ENCODE results near the gene FNBP1.
A peak's percentile ranks its signal among the peaks of the same experiment; 100 is the strongest.
"Not testable (repeated sequence)": the region's sequence is repeated elsewhere in the genome, so short reads cannot be mapped to it uniquely, and the experiment has no call there.

Gene FNBP1

GRCh38 chr9:129995409-129996160, 47.4 kb downstream of the FNBP1 start:
- no peak for FAIRE-seq
- no peak for DNase-seq (ENCODE audit: low spot score)

- FAIRE-seq (no peak), DNase-seq (ENCODE audit: low spot score) (no peak)
Measured at GRCh38 chr9:129994882-129995281, 48.1 kb downstream of the FNBP1 start.

GRCh38 chr9:129991139-129991538, 51.9 kb downstream of the FNBP1 start:
- not testable (repeated sequence) for DNase-seq (ENCODE audit: low spot score); FAIRE-seq

GRCh38 chr9:129990269-129991010, 52.5 kb downstream of the FNBP1 start:
- FAIRE-seq (no peak), DNase-seq (ENCODE audit: low spot score) (peak; percentile 16)

- FAIRE-seq = no peak
- DNase-seq (ENCODE audit: low spot score) = no peak
Measured at GRCh38 chr9:129989740-129990139, 53.2 kb downstream of the FNBP1 start.

GRCh38 chr9:129989362-129989708, 53.7 kb downstream of the FNBP1 start:
- no peak for FAIRE-seq

DNA sequence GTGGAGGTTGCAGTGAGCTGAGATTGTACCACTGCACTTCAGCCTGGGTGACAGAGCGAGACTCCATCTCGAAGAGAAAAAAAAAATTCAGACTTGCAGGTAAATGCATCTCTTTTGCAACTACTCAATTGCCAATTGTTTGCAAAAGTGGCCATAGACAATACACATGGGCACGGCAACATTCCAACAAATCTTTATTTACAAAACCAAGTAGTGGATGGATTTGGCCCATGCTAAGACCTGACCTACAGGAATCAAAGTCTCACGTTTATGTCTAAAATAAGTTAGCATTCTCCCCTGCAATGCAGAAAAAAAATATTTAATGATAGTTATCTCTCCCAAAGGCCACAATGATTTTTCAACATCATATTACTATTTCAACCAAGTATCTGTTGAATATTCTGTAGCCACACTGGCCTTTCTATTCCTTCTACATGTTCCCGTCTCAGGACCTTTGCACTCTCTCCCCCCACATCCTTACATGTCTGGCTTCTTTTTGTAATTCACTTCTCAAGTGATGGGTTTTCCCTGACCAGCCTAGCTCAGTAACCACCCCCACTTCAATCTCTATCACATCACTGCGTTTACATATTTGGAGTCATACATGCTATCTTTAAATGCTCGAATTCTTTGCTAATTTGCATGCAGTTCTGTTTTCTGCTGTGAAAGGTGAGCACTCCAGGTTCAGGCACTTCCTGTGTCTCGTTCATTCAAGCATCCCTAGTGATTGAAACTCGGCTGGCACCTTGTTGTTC, 54.2 kb downstream of the FNBP1 start:
- no peak for DNase-seq (ENCODE audit: low spot score)
- FAIRE-seq = no peak

More at GRCh38 chr9:129989362-129989708, 53.7 kb downstream of the FNBP1 start:
- DNase-seq (ENCODE audit: low spot score) = no peak

DNA sequence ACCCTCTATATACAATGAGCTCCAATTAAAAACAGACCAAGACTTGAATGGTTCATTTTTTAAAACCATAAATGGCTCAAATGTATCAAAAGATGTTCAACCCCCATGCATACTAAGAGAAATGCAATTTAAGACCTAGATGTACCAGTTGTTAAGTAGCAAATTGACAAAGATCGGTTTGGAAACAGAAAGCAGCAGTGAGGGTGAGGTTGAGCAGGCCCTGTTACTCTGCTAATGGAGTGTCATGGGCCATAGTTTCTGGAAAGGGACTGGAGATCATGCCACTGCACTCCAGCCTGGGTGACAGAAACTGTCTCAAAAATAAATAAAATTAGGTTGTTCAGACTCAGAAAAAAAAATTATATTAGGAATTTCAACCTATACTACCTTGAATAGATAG, 55.0 kb downstream of the FNBP1 start:
- FAIRE-seq (no peak), DNase-seq (ENCODE audit: low spot score) (no peak)

GRCh38 chr9:129987047-129987446, 55.9 kb downstream of the FNBP1 start:
- no peak for FAIRE-seq
- no peak for DNase-seq (ENCODE audit: low spot score)

GRCh38 chr9:129984589-129984988, 58.4 kb downstream of the FNBP1 start:
- not testable (repeated sequence) for DNase-seq (ENCODE audit: low spot score); FAIRE-seq

DNA sequence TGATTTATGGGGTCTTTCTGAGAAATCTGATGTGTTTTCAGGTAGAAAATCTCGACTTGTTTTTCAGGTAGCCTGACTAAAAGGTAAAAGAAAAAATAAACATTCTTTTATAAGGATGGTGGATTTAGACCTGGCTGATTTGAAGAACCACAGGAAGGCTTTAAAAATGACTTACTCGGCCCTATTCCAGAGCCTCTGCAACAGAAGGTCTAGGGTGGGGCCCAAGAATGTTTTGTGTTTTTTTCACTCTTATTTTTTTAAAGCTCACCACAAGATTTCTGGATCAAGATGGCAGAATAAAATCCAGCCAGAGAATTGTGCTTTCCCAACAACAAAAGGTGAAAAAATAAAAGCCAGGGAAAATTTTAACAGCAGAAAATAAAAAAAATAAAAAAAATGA, 59.1 kb downstream of the FNBP1 start:
- FAIRE-seq (no peak), DNase-seq (ENCODE audit: low spot score) (peak; percentile 30)

- DNase-seq (ENCODE audit: low spot score) = no peak
- no peak for FAIRE-seq
Measured at GRCh38 chr9:129981180-129981907, 61.6 kb downstream of the FNBP1 start.

GRCh38 chr9:129980224-129980623, 62.8 kb downstream of the FNBP1 start:
- DNase-seq (ENCODE audit: low spot score); FAIRE-seq: not testable (repeated sequence)

GRCh38 chr9:129979071-129979745, 63.8 kb downstream of the FNBP1 start:
- FAIRE-seq (no peak), DNase-seq (ENCODE audit: low spot score) (no peak)

DNA sequence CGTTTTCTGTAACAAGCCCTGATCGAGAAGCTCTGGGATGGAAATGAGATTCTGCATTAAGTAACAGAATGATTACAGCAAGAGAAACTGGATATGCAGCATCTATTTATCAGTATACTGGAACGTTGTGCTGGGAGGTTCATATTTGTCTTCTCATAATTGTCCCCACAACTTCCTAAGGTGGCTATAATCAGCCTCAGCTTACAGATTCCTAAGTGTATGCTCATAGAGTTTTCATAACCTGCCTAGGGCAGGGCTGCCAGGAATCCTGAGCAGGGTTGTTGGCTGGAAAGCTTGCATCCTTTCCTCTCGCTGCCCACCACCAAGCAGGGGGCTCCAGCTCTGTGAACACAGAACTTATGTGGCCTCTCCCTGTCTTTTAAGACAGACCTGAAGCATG, 70.2 kb downstream of the FNBP1 start:
- FAIRE-seq = no peak
- DNase-seq (ENCODE audit: low spot score) = no peak

GRCh38 chr9:129968690-129969485, 74.1 kb downstream of the FNBP1 start:
- DNase-seq (ENCODE audit: low spot score) (peak; percentile 50), FAIRE-seq (no peak)

- FAIRE-seq (no peak), DNase-seq (ENCODE audit: low spot score) (no peak)
Measured at GRCh38 chr9:129964901-129965734, 77.9 kb downstream of the FNBP1 start.

GRCh38 chr9:129962889-129963703, 79.9 kb downstream of the FNBP1 start:
- DNase-seq (ENCODE audit: low spot score) = peak; percentile 43
- no peak for FAIRE-seq

All from urothelium cell line (cell line).